ENCODE results near the gene SLC38A6. TPM values are rescaled to one million over a fixed set of nuclear protein-coding genes. Genes with fewer than 3 reads are reported as not detected.
A peak's percentile ranks its signal among the peaks of the same experiment; 100 is the strongest.

Gene SLC38A6
- total RNA-seq, 1 experiment from 2014 or later = 28.0 TPM

DNA sequence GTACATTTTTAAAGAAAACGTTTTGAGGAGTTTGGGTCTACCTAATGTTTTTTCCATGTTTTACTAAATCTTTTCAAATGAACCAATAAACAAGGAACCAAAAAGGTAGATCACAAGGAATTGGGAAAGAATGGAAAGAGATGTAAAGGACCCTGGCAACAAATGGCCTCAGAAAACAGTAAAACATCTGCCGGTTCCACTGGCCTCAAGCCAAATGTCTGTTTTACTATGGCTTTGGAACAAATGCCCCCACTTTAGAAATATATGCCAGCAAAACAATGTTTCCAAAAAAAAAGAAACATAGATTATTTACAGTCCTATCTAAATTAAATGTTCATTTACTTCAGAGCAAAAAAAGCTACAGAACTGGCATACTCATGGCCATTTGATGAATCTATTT lies 3.2 kb upstream of the SLC38A6 start:
- Histone ChIP-seq H3K27me3 (replicated peaks; ENCODE audit: insufficient read depth, low read depth, low read length, poor library complexity) (no peaks in the 10 kb centered on the region), H3K9me3 (ENCODE audit: low read depth, low read length, poor library complexity, severe bottlenecking) (no peaks in the 10 kb centered on the region), H3K4me3 (ENCODE audit: low read depth, low read length, poor library complexity, severe bottlenecking) (no peak overlapping the region), H3K4me1 (ENCODE audit: insufficient read depth, low read length, poor library complexity, severe bottlenecking) (peaks cover 22% of the 10 kb centered on the region), H3K27ac (ENCODE audit: low read depth, low read length, poor library complexity, severe bottlenecking) (no peak overlapping the region), H3K36me3 (ENCODE audit: insufficient read depth, low read length, poor library complexity, severe bottlenecking) (peaks cover 39% of the 10 kb centered on the region)
- intact Hi-C loops (cut with micrococcal nuclease; ENCODE audit: unreplicated experiment) = no loop called here
- no peak for TF ChIP-seq EZH2 (IDR thresholded peaks at IDR 0.05; ENCODE audit: borderline replicate concordance, low read depth, low read length, poor library complexity, severe bottlenecking)
- TF ChIP-seq, protein P1, sequence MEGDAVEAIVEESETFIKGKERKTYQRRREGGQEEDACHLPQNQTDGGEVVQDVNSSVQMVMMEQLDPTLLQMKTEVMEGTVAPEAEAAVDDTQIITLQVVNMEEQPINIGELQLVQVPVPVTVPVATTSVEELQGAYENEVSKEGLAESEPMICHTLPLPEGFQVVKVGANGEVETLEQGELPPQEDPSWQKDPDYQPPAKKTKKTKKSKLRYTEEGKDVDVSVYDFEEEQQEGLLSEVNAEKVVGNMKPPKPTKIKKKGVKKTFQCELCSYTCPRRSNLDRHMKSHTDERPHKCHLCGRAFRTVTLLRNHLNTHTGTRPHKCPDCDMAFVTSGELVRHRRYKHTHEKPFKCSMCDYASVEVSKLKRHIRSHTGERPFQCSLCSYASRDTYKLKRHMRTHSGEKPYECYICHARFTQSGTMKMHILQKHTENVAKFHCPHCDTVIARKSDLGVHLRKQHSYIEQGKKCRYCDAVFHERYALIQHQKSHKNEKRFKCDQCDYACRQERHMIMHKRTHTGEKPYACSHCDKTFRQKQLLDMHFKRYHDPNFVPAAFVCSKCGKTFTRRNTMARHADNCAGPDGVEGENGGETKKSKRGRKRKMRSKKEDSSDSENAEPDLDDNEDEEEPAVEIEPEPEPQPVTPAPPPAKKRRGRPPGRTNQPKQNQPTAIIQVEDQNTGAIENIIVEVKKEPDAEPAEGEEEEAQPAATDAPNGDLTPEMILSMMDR (conservative IDR thresholded peaks at IDR 0.05; ENCODE audit: low read depth, low read length) = no peak
- ChIA-PET CTCF (no interaction called here), POLR2A (ENCODE audit: low non-redundant PET) (no interaction called here)
- DNase-seq (ENCODE audit: low spot score) = no peak
- BruUV-seq (replicated peaks) = no TSS peak

- BruUV-seq (replicated peaks) = TSS peak; percentile 43
- intact Hi-C loops (cut with micrococcal nuclease; ENCODE audit: unreplicated experiment) = loop anchor here (2.0 to 5.0 kb wide), 3 partner anchors 121 to 335 kb away; no protein-coding TSS in a partner anchor
- H3K36me3 ChIP-seq (ENCODE audit: insufficient read depth, low read length, poor library complexity, severe bottlenecking) = peaks cover 36% of the 10 kb centered on the region
- peak overlapping the region; percentile 94 for H3K27ac ChIP-seq (ENCODE audit: low read depth, low read length, poor library complexity, severe bottlenecking)
- peaks cover 26% of the 10 kb centered on the region for H3K4me1 ChIP-seq (ENCODE audit: insufficient read depth, low read length, poor library complexity, severe bottlenecking)
- ChIA-PET POLR2A (ENCODE audit: low non-redundant PET) (no interaction called here), CTCF (no interaction called here)
- H3K4me3 ChIP-seq (ENCODE audit: low read depth, low read length, poor library complexity, severe bottlenecking) = peak overlapping the region; percentile 84
- DNase-seq (ENCODE audit: low spot score) = peak; percentile 37
- no peaks in the 10 kb centered on the region for H3K27me3 ChIP-seq (replicated peaks; ENCODE audit: insufficient read depth, low read depth, low read length, poor library complexity)
- H3K9me3 ChIP-seq (ENCODE audit: low read depth, low read length, poor library complexity, severe bottlenecking) = no peaks in the 10 kb centered on the region
- TF ChIP-seq EZH2 (IDR thresholded peaks at IDR 0.05; ENCODE audit: borderline replicate concordance, low read depth, low read length, poor library complexity, severe bottlenecking) = no peak
- TF ChIP-seq, protein P1 (conservative IDR thresholded peaks at IDR 0.05; ENCODE audit: low read depth, low read length) = no peak
Measured at GRCh38 chr14:60981633-60982455, 799 bp downstream of the SLC38A6 start.

- BruUV-seq (replicated peaks) = no TSS peak
- H3K9me3 ChIP-seq (ENCODE audit: low read depth, low read length, poor library complexity, severe bottlenecking) = no peaks in the 10 kb centered on the region
- H3K36me3 ChIP-seq (ENCODE audit: insufficient read depth, low read length, poor library complexity, severe bottlenecking) = peaks cover 35% of the 10 kb centered on the region
- TF ChIP-seq, protein P1 (conservative IDR thresholded peaks at IDR 0.05; ENCODE audit: low read depth, low read length) = no peak
- TF ChIP-seq EZH2 (IDR thresholded peaks at IDR 0.05; ENCODE audit: borderline replicate concordance, low read depth, low read length, poor library complexity, severe bottlenecking) = no peak
- ChIA-PET CTCF (no interaction called here), POLR2A (ENCODE audit: low non-redundant PET) (no interaction called here)
- intact Hi-C loops (cut with micrococcal nuclease; ENCODE audit: unreplicated experiment) = loop anchor here (5.0 kb wide), 1 partner anchor 268 kb away; no protein-coding TSS in a partner anchor
- H3K4me3 ChIP-seq (ENCODE audit: low read depth, low read length, poor library complexity, severe bottlenecking) = no peak overlapping the region
- H3K27ac ChIP-seq (ENCODE audit: low read depth, low read length, poor library complexity, severe bottlenecking) = no peak overlapping the region
- peaks cover 21% of the 10 kb centered on the region for H3K4me1 ChIP-seq (ENCODE audit: insufficient read depth, low read length, poor library complexity, severe bottlenecking)
- DNase-seq (ENCODE audit: low spot score) = no peak
- H3K27me3 ChIP-seq (replicated peaks; ENCODE audit: insufficient read depth, low read depth, low read length, poor library complexity) = no peaks in the 10 kb centered on the region
Measured at GRCh38 chr14:60984196-60984595, 3.2 kb downstream of the SLC38A6 start.

Data from A673 (cell line).